Endodermal cell (in vitro differentiated cells): Measurements from ENCODE around the gene S100A2. TPM values are rescaled to one million over a fixed set of nuclear protein-coding genes. Genes with fewer than 3 reads are reported as not detected.
"Not testable (repeated sequence)": the region's sequence is repeated elsewhere in the genome, so short reads cannot be mapped to it uniquely, and the experiment has no call there.

ENCODE experiments used
- DNase-seq: peaks from one replicate; pipeline ENCODE4 v3.0.0-alpha.2; 2017
- H3K27ac ChIP-seq: 2 replicates; pipeline ENCODE4 v1.5.1; 2013; ENCODE audit warnings: mild to moderate bottlenecking, low read depth, low read length, moderate library complexity
- H3K27me3 ChIP-seq: 2 replicates; pipeline ENCODE4 v1.6.1; 2013; ENCODE audit warnings: mild to moderate bottlenecking, low read length, moderate library complexity; ENCODE audit not compliant: insufficient read depth, control insufficient read depth, poor library complexity, severe bottlenecking
- H3K36me3 ChIP-seq: 2 replicates; pipeline ENCODE4 v1.7.0; 2013; ENCODE audit warnings: mild to moderate bottlenecking, low read length, moderate library complexity; ENCODE audit not compliant: control insufficient read depth, insufficient read depth
- H3K4me1 ChIP-seq: one replicate; pipeline ENCODE4 v1.7.0; 2013; ENCODE audit warnings: low read length; ENCODE audit not compliant: control insufficient read depth, insufficient read depth
- H3K4me3 ChIP-seq: 2 replicates; pipeline ENCODE4 v1.5.1; 2013; ENCODE audit warnings: mild to moderate bottlenecking, low read length, moderate library complexity
- H3K9ac ChIP-seq: 2 replicates; pipeline ENCODE4 v1.6.1; 2013; ENCODE audit warnings: mild to moderate bottlenecking, low read length, moderate library complexity; ENCODE audit not compliant: poor library complexity, severe bottlenecking; ENCODE audit errors: extremely low read depth
- H3K9me3 ChIP-seq: 2 replicates; pipeline ENCODE4 v1.6.1; 2013; ENCODE audit warnings: mild to moderate bottlenecking, low read length, moderate library complexity; ENCODE audit not compliant: control insufficient read depth
- H3K27ac Mint-ChIP-seq: 2 replicates; pipeline ENCODE4 v1.8.0; 2020; ENCODE audit warnings: mixed read lengths
- H3K27me3 Mint-ChIP-seq: 2 replicates; pipeline ENCODE4 v1.8.0; 2021; ENCODE audit warnings: mild to moderate bottlenecking, mixed read lengths; ENCODE audit not compliant: insufficient read depth
- H3K36me3 Mint-ChIP-seq: 2 replicates; pipeline ENCODE4 v1.8.0; 2020; ENCODE audit warnings: low read depth, mixed read lengths
- H3K4me1 Mint-ChIP-seq: 2 replicates; pipeline ENCODE4 v1.8.0; 2020; ENCODE audit warnings: mixed read lengths
- H3K4me3 Mint-ChIP-seq: 2 replicates; pipeline ENCODE4 v1.8.0; 2020; ENCODE audit warnings: mild to moderate bottlenecking, moderate library complexity, mixed read lengths
- H3K9me3 Mint-ChIP-seq: 2 replicates; pipeline ENCODE4 v1.8.0; 2020; ENCODE audit warnings: mild to moderate bottlenecking, mixed read lengths
- WGBS, 2 experiments: methylation state at CpG; one replicate each; pipeline versions ENCODE4 v1.1.5 to v1.1.7; 2013; ENCODE audit warnings: missing lambda C conversion rate in 2 of 2, mixed read lengths in 1 of 2; ENCODE audit not compliant: insufficient coverage in 1 of 2, insufficient read length in 1 of 2; 5-methylcytosine and 5-hydroxymethylcytosine counted together
- total RNA-seq, 2 donors: library from RNA; stranded (reverse); fragmentation: NEBNext Ultra II Directional in 1 of 2; extraction: Animal tissue kit (Norgen Biotek cat#: 25700) in 1 of 2; gene quantifications; 2 replicates in 1 of 2; 3 replicates in 1 of 2; pipeline ENCODE4 v1.2.1, GENCODE V29; 2021
- TF ChIP-seq, protein P1 (sequence below): fragments of 200-600 bp; sonication (generic); conservative IDR thresholded peaks from 2 replicates; pipeline ENCODE4 v1.5.0; 2021; ENCODE audit warnings: antibody characterized with exemption, mild to moderate bottlenecking

Gene S100A2
- total RNA-seq, 2 donors from 2014 or later = 0.92 to 3.1 TPM

DNA sequence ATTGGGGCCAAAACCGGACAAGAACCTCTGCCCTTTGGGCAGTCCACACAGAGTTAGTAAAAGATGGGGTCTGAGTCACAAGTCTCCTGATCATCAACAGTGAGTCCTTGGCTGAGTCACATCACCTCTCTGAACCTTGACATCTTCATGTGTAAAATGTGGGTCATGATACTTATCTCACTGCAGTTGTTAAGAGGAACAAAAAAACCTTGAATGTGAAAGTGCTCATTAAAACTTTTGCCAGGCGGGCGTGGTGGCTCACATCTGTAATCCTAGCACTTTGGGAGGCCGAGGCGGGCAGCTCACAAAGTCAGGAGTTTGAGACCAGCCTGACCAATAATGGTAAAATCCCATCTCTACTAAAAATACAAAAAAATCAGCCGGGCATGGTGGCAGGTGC lies 31.6 kb upstream of the S100A2 start:
- WGBS, 2 experiments = 92 to 95% methylated on average over 6 of the region's 6 CpGs

DNA sequence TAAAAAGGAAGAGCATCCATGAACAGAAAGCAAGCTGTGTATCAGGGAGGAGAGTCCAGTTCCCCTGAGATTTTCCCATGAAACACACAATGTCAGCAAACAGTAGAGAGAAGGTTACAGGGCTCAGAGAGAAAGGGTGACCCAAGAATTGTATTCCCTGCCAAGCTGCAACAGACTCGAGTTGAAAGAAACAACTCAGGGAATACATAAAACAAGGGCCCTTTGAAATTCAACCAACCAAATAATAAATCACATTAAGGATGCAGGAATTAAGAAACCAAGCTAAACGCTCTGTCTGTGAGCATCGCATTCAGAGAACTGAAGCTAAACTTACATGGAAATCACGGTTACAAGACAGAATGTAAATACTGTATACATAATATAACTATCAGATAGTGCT lies 27.1 kb upstream of the S100A2 start:
- TF ChIP-seq, protein P1, sequence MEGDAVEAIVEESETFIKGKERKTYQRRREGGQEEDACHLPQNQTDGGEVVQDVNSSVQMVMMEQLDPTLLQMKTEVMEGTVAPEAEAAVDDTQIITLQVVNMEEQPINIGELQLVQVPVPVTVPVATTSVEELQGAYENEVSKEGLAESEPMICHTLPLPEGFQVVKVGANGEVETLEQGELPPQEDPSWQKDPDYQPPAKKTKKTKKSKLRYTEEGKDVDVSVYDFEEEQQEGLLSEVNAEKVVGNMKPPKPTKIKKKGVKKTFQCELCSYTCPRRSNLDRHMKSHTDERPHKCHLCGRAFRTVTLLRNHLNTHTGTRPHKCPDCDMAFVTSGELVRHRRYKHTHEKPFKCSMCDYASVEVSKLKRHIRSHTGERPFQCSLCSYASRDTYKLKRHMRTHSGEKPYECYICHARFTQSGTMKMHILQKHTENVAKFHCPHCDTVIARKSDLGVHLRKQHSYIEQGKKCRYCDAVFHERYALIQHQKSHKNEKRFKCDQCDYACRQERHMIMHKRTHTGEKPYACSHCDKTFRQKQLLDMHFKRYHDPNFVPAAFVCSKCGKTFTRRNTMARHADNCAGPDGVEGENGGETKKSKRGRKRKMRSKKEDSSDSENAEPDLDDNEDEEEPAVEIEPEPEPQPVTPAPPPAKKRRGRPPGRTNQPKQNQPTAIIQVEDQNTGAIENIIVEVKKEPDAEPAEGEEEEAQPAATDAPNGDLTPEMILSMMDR = no peak
- Histone ChIP-seq H3K9me3 (no peaks in the 10 kb centered on the region), H3K4me1 (no peaks in the 10 kb centered on the region), H3K27ac (peak overlapping the region; percentile 51), H3K9ac (no peak overlapping the region), H3K27me3 (no peaks in the 10 kb centered on the region), H3K4me3 (no peak overlapping the region), H3K36me3 (no peaks in the 10 kb centered on the region)
- Mint-ChIP-seq H3K27me3 (no peaks in the 10 kb centered on the region), H3K4me3 (no peak overlapping the region), H3K36me3 (no peaks in the 10 kb centered on the region), H3K9me3 (no peaks in the 10 kb centered on the region), H3K27ac (no peak overlapping the region), H3K4me1 (peaks cover 4% of the 10 kb centered on the region)
- 57 to 89% methylated on average over 2 to 4 of the region's 4 CpGs for WGBS, 2 experiments
- DNase-seq = no peak

More for the DNA sequence above, 31.6 kb upstream of the S100A2 start:
- Mint-ChIP-seq H3K9me3 (no peaks in the 10 kb centered on the region), H3K27ac (no peak overlapping the region), H3K4me3 (no peak overlapping the region), H3K27me3 (no peaks in the 10 kb centered on the region), H3K36me3 (peaks cover 11% of the 10 kb centered on the region), H3K4me1 (peaks cover 6% of the 10 kb centered on the region)
- TF ChIP-seq, protein P1 = no peak
- no peaks in the 10 kb centered on the region for H3K27me3 ChIP-seq
- H3K36me3 ChIP-seq = no peaks in the 10 kb centered on the region
- H3K4me1 ChIP-seq = no peaks in the 10 kb centered on the region
- no peak for DNase-seq
- H3K9me3 ChIP-seq = no peaks in the 10 kb centered on the region
- no peak overlapping the region for H3K27ac ChIP-seq
- no peak overlapping the region for H3K4me3 ChIP-seq
- no peak overlapping the region for H3K9ac ChIP-seq

DNA sequence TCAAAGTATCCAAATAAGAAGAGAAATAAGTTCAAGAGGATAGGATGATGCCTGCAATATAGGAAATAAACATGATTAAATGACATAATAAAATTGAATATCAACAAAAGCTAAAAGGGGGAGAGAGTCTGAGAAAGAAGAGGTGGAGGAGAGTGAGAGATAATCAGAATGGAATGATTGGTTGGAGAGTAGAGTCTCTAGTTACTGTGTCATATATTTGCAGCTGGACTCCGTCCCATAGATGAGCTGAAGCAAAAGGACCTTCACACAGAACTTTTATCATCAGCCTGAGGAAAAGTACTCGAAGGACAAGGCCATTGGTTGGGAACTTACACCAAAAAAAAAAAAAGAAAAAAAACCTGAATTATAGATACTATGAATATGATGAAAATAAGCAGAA lies 22.8 kb upstream of the S100A2 start:
- no peak for DNase-seq
- WGBS, 2 experiments = 83 to 100% methylated on average over 1 to 2 of the region's 2 CpGs
- TF ChIP-seq, protein P1 = no peak
- Histone ChIP-seq H3K9me3 (no peaks in the 10 kb centered on the region), H3K27ac (no peak overlapping the region), H3K36me3 (no peaks in the 10 kb centered on the region), H3K27me3 (no peaks in the 10 kb centered on the region), H3K9ac (no peak overlapping the region), H3K4me3 (no peak overlapping the region), H3K4me1 (peaks cover 7% of the 10 kb centered on the region)
- Mint-ChIP-seq H3K36me3 (no peaks in the 10 kb centered on the region), H3K4me1 (peaks cover 32% of the 10 kb centered on the region), H3K9me3 (no peaks in the 10 kb centered on the region), H3K27me3 (no peaks in the 10 kb centered on the region), H3K27ac (no peak overlapping the region), H3K4me3 (no peak overlapping the region)

DNA sequence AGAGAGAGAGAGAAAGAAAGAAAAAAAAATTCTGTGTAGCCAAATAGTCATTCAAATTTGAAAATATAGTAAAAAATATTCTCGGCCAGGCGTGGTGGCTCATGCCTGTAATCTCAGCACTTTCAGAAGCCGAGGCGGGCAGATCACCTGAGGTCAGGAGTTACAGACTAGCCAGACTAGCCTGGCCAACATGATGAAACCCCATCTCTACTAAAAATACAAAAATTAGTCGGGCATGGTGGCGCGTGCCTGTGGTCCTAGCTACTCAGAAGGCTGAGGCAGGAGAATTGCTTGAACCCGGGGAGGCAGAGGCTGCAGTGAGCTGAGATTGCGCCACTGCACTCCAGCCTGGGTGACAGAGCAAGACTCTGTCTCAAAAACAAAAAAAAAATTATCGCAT lies 22.4 kb upstream of the S100A2 start:
- H3K9ac ChIP-seq, H3K27me3 Mint-ChIP-seq, H3K9me3 Mint-ChIP-seq, H3K27me3 ChIP-seq, H3K4me3 ChIP-seq, H3K4me3 Mint-ChIP-seq, H3K9me3 ChIP-seq, H3K27ac ChIP-seq, H3K36me3 Mint-ChIP-seq, H3K36me3 ChIP-seq, H3K27ac Mint-ChIP-seq, DNase-seq, H3K4me1 ChIP-seq: not testable (repeated sequence)
- H3K4me1 Mint-ChIP-seq = peaks cover 32% of the 10 kb centered on the region
- 90 to 94% methylated on average over 6 to 9 of the region's 10 CpGs for WGBS, 2 experiments
